ENCODE results near the gene NFRKB.

GRCh38 chr11:129939510-129939909 is 44.1 kb upstream of the NFRKB start:
- TF ChIP-seq CTCF (IDR thresholded peaks at IDR 0.05) (no peak), POLR2AphosphoS5 (IDR thresholded peaks at IDR 0.05) (no peak), POLR2A (IDR thresholded peaks at IDR 0.05) (no peak)

Data from transverse colon (tissue), 4 donors.